Lung (tissue), 12 donors: Measurements from ENCODE around the gene CDX2. TPM values are rescaled to one million over a fixed set of nuclear protein-coding genes. Genes with fewer than 3 reads are reported as not detected.

ENCODE experiments used
- ATAC-seq: fragments of 200-7000 bp; cut with Tn5 transposase; one replicate; pipeline ENCODE4 v1.9.1; 2020; ENCODE audit warnings: moderate number of reproducible peaks; ENCODE audit not compliant: insufficient read depth, low FRiP score
- DNase-seq, 3 donors: peaks; one replicate each; pipeline ENCODE4 v3.0.0-alpha.2; 2013 to 2017
- H3K27ac ChIP-seq, 2 donors: one replicate each; pipeline ENCODE4 v1.5.1; 2013; ENCODE audit warnings: mild to moderate bottlenecking in 2 of 2, moderate library complexity in 2 of 2, control low read depth in 1 of 2, inconsistent platforms in 1 of 2, low read depth in 1 of 2, low read length in 1 of 2
- H3K27me3 ChIP-seq, 3 donors: one replicate each; pipeline ENCODE4 v1.5.1; 2013; ENCODE audit warnings: low read length in 2 of 3; ENCODE audit not compliant: control insufficient read depth in 3 of 3, insufficient read depth in 3 of 3
- H3K36me3 ChIP-seq, 4 donors: one replicate each; pipeline ENCODE4 v1.5.1; 2013; ENCODE audit warnings: low read length in 4 of 4, mild to moderate bottlenecking in 1 of 4, moderate library complexity in 1 of 4; ENCODE audit not compliant: control insufficient read depth in 4 of 4, insufficient read depth in 4 of 4
- H3K4me1 ChIP-seq, 5 donors: one replicate each; pipeline ENCODE4 v1.5.1; 2013; ENCODE audit warnings: low read length in 5 of 5, mild to moderate bottlenecking in 2 of 5, moderate library complexity in 1 of 5; ENCODE audit not compliant: control insufficient read depth in 5 of 5, insufficient read depth in 5 of 5
- H3K4me3 ChIP-seq: one replicate; pipeline ENCODE4 v1.5.1; 2013; ENCODE audit warnings: mild to moderate bottlenecking, control low read depth, moderate library complexity
- H3K9ac ChIP-seq, 2 donors: one replicate each; pipeline ENCODE4 v1.5.1; 2013; ENCODE audit warnings: low read length in 2 of 2, control low read depth in 1 of 2; ENCODE audit not compliant: insufficient read depth in 1 of 2
- H3K9me3 ChIP-seq, 4 donors: one replicate each; pipeline ENCODE4 v1.5.1; 2013; ENCODE audit warnings: low read length in 3 of 4, mild to moderate bottlenecking in 1 of 4, moderate library complexity in 1 of 4; ENCODE audit not compliant: control insufficient read depth in 4 of 4, insufficient read depth in 3 of 4
- WGBS, 2 donors: extraction: QIAGEN DNeasy Blood & Tissue Kit; methylation state at CpG; one replicate each; pipeline ENCODE4 v1.1.7; 2013; 5-methylcytosine and 5-hydroxymethylcytosine counted together
- polyA plus RNA-seq, 2 donors: library from polyadenylated mRNA; stranded (reverse); fragments of 200-250 nt; gene quantifications; one replicate each; pipeline ENCODE4 v1.2.1, GENCODE V29; 2013
- total RNA-seq, 2 donors: library from RNA; depleted of rRNA in 1 of 2; stranded (reverse); fragments of >200 nt in 1 of 2; gene quantifications; one replicate each; pipeline ENCODE4 v1.2.1, GENCODE V29; 2014 to 2021
- TF ChIP-seq, protein P1 (sequence below): IDR thresholded peaks from 2 replicates; pipeline ENCODE4 v1.5.1; 2012; ENCODE audit warnings: mild to moderate bottlenecking; ENCODE audit errors: control extremely low read depth, extremely low read depth
- donor health status: control.
- donor health status: control.
- donor health status: Bipolar disorder and iron deficiency.
- donor health status: healthy.
- donor health status: DM: yes; HTN: yes; CAD: no.

CDX2 gene
- total and polyA plus RNA-seq, 4 donors: 0.12 TPM; not detected in 3

- H3K4me3 ChIP-seq: no peak overlapping the region
- 5% methylated on average over 52 to 53 of the region's 53 CpGs for whole genome bisulfite sequencing, 2 donors
- H3K4me1 ChIP-seq: peaks cover 0 to 9% (median 5%) of the 10 kb centered on the region in 5 donors
- H3K9me3 ChIP-seq: peaks cover 0 to 4% (median 0%) of the 10 kb centered on the region in 4 donors
- TF ChIP-seq, protein P1, sequence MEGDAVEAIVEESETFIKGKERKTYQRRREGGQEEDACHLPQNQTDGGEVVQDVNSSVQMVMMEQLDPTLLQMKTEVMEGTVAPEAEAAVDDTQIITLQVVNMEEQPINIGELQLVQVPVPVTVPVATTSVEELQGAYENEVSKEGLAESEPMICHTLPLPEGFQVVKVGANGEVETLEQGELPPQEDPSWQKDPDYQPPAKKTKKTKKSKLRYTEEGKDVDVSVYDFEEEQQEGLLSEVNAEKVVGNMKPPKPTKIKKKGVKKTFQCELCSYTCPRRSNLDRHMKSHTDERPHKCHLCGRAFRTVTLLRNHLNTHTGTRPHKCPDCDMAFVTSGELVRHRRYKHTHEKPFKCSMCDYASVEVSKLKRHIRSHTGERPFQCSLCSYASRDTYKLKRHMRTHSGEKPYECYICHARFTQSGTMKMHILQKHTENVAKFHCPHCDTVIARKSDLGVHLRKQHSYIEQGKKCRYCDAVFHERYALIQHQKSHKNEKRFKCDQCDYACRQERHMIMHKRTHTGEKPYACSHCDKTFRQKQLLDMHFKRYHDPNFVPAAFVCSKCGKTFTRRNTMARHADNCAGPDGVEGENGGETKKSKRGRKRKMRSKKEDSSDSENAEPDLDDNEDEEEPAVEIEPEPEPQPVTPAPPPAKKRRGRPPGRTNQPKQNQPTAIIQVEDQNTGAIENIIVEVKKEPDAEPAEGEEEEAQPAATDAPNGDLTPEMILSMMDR: no peak
- DNase-seq (no peak), ATAC-seq (no peak)
- no peak overlapping the region for H3K9ac ChIP-seq
- no peaks in the 10 kb centered on the region for H3K36me3 ChIP-seq
- peaks cover 42 to 95% (median 90%) of the 10 kb centered on the region in 3 donors for H3K27me3 ChIP-seq
- no peak overlapping the region for H3K27ac ChIP-seq
These were observed 1.5 kb upstream of the CDX2 start for GRCh38 chr13:27970382-27971235.

DNA sequence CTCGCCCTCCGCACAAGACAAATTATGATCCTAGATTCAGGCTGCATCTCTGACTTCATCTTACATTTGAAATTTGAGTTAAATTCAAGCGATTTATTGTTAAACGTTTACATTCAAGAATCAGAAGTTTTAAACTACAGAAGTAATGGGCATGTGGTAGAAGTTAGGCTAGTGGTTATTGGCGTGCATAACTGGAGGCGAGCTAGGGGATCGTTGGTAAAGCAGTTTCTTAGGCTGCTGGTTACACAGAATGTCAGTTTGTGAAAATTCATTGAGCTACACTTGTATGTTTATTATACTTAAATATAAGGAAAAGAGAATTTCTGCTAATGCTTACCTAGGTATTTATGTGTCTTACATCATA is 733 bp upstream of the CDX2 start:
- TF ChIP-seq, protein P1: no peak
- DNase-seq (no peak), ATAC-seq (no peak)
- Histone ChIP-seq H3K9ac (no peak overlapping the region), H3K27me3 (peaks cover 42 to 95% (median 90%) of the 10 kb centered on the region in 3 donors), H3K4me3 (no peak overlapping the region), H3K36me3 (no peaks in the 10 kb centered on the region), H3K9me3 (peaks cover 0 to 4% (median 0%) of the 10 kb centered on the region in 4 donors), H3K27ac (no peak overlapping the region), H3K4me1 (peaks cover 0 to 9% (median 5%) of the 10 kb centered on the region in 5 donors)
- WGBS, 2 donors: 13 to 15% methylated on average over 7 of the region's 7 CpGs

DNA sequence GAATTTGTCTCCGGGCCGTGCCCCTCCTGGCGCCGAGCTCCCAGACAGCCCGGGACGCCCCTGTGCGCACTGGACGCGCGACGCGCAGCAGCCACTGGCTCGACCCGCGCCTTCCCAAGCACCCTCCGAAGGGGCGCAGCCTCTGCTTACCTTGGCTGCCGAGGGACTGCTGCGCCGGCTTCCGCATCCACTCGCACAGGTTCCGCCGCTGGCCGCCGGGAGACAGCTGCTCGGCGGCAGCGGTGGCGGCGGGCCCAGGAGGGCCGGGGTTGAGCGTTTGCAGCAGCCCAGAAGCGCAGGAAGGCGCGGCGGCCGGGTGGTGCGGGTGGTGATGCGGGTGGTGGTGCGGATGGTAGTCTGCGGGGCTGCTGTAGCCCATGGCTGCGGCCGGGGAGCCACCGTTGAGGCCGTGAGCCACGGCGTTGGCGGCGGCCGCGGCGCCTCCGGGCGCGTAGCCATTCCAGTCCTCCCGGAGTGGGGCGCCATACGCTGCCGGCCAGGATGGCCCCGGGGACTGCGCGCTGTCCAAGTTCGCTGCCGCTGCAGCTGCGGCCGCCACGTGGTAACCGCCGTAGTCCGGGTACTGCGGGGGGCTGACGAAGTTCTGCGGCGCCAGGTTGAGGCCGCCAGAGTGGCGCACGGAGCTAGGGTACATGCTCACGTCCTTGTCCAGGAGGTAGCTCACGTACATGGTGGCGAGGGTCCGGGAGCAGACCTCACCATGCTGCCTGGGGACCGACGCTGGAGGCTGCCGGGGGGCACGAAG is 616 bp downstream of the CDX2 start:
- Histone ChIP-seq H3K9ac (no peak overlapping the region), H3K4me1 (peaks cover 0 to 9% (median 5%) of the 10 kb centered on the region in 5 donors), H3K36me3 (no peaks in the 10 kb centered on the region), H3K9me3 (peaks cover 0 to 5% (median 0%) of the 10 kb centered on the region in 4 donors), H3K27me3 (peaks cover 37 to 93% (median 91%) of the 10 kb centered on the region in 3 donors), H3K4me3 (no peak overlapping the region), H3K27ac (no peak overlapping the region)
- 1 to 2% methylated on average over 64 to 86 of the region's 86 CpGs for WGBS, 2 donors
- TF ChIP-seq, protein P1: no peak
- no peak for ATAC-seq
- DNase-seq: no peak
